Measurements from ENCODE around the gene SRC.

DNA sequence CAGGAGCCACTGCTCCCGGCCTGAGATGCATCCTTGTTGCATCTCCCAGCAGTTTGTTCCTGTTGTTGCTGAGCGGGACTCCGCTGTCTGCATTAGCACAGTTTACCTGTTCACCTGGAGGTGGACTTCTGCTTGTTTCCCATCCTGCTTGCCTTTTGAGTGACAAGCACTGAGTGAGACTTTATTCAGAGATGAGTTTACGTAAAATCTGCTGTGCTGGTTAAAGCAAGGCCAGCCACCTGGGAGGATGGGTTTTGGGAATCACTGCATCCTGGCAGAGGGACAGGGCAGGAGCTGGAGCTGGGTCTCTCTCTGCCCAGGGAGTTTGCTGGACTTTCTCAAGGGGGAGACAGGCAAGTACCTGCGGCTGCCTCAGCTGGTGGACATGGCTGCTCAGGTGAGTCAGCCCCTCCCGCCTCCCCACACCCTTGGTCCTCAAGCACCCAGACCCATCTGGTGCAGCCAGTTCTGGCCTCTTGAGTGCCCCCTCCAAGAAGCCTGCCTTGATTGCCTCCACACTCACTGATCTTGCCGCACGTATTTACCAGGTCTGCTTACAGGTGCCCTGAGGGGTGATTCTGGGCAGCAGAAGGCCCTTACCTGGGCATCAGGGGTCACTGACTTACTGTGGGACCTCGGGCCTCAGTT, 55.5 kb downstream of the SRC start:
- TF ChIP-seq, protein P1, sequence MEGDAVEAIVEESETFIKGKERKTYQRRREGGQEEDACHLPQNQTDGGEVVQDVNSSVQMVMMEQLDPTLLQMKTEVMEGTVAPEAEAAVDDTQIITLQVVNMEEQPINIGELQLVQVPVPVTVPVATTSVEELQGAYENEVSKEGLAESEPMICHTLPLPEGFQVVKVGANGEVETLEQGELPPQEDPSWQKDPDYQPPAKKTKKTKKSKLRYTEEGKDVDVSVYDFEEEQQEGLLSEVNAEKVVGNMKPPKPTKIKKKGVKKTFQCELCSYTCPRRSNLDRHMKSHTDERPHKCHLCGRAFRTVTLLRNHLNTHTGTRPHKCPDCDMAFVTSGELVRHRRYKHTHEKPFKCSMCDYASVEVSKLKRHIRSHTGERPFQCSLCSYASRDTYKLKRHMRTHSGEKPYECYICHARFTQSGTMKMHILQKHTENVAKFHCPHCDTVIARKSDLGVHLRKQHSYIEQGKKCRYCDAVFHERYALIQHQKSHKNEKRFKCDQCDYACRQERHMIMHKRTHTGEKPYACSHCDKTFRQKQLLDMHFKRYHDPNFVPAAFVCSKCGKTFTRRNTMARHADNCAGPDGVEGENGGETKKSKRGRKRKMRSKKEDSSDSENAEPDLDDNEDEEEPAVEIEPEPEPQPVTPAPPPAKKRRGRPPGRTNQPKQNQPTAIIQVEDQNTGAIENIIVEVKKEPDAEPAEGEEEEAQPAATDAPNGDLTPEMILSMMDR (IDR thresholded peaks at IDR 0.05), result no peak
- TF ChIP-seq POLR2A (IDR thresholded peaks at IDR 0.05; ENCODE audit: low read depth), result no peak

Measured in esophagus muscularis mucosa (tissue), 3 donors.